ENCODE data around the gene C2CD4C.

The C2CD4C gene

DNA sequence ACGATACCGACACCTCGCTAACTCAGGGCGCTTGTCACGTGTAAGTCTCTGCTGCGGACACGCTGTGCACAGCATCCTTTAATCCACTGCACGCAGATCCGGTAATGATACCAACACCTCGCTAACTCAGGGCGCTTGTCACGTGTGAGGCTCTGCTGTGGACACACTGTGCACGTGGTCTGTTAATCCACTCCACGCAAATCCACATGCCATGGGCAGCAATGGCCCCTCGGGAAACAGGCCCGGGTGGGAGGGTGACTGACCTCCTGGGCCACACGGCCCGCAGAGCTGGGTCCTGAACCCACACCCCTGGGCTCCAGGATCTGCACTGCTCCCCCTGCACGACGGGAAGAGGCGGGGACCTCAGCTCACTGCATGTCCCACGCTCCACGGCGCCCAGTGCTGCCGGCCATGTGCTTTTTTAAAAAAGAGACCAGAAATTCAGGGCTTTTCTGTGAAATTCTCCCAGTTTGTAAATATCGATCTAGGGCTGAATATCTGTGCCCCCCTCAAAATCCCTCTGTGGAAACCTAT lies 35.8 kb upstream of the C2CD4C start:
- TF ChIP-seq POLR2A (IDR thresholded peaks at IDR 0.05; ENCODE audit: low read depth, low read length): no peak
- no peak for DNase-seq (ENCODE audit: insufficient read length, low spot score)
- FAIRE-seq: no peak

DNA sequence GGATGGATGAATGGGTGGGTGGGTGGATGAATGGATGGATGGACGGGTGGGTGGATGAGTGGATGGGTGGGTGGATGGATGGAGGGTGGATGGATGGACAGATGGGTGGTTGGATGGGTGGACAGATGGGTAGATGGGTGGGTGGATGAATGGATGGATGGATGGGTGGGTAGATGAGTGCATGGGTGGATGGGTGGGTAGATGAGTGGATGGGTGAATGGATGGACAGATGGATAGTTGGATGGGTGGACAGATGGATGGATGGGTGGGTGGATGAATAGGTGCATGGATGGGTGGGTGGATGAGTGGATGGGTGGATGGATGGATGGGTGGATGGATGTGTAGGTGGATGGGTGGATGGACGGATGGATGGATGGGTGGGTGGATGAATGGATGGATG lies 34.1 kb upstream of the C2CD4C start:
- FAIRE-seq (no peak), DNase-seq (ENCODE audit: insufficient read length, low spot score) (no peak)
- TF ChIP-seq POLR2A (IDR thresholded peaks at IDR 0.05; ENCODE audit: low read depth, low read length): no peak

DNA sequence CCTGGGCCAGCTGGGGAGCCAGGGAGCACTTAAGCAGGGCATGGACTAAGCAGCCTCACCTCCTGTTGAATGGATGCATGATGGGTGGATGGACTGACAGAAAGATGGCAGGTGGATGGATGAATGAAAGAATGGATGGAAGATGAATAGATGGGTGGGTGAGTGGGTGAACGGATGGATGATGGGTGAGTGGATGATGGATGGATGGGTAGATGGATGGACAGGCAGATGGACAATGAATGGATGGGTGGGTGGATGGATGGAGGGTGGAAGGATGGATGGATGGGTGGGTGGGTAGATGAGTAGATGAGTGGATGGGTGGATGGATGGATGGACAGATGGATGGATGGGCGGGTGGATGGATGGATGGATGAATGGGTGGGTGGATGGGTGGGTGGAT lies 33.1 kb upstream of the C2CD4C start:
- TF ChIP-seq POLR2A (IDR thresholded peaks at IDR 0.05; ENCODE audit: low read depth, low read length): no peak
- DNase-seq (ENCODE audit: insufficient read length, low spot score) (no peak), FAIRE-seq (no peak)

DNA sequence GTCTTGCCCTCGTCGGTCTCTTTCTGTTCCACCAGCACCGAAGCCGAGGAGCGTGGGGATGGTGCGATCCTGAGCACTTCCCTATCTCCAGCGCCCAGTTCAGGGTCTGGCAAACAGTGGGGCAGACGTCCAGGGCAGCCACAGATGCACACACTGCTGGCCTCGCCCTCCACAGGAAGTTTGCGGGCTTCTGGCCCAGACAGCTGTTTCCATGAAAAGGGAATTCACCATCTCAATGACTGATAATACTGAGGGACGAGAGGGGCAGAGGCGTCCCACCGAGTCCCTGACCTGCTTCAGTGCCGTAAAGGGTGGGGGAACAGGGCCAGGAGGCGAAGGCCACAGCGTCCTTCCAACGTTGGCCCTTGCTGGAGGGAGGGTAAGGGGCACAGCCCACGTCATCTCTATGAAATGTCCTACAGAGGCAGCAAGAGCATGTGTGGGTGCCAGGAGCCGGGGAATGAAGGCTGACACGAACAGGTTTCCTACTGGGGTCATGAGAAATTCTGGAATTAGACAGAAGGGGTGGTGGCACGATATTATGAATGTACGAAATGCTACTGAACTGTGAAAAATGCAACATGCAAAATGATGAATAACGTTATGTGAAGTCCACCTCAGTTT lies 32.4 kb upstream of the C2CD4C start:
- TF ChIP-seq POLR2A (IDR thresholded peaks at IDR 0.05; ENCODE audit: low read depth, low read length): no peak
- FAIRE-seq: no peak
- DNase-seq (ENCODE audit: insufficient read length, low spot score): no peak

DNA sequence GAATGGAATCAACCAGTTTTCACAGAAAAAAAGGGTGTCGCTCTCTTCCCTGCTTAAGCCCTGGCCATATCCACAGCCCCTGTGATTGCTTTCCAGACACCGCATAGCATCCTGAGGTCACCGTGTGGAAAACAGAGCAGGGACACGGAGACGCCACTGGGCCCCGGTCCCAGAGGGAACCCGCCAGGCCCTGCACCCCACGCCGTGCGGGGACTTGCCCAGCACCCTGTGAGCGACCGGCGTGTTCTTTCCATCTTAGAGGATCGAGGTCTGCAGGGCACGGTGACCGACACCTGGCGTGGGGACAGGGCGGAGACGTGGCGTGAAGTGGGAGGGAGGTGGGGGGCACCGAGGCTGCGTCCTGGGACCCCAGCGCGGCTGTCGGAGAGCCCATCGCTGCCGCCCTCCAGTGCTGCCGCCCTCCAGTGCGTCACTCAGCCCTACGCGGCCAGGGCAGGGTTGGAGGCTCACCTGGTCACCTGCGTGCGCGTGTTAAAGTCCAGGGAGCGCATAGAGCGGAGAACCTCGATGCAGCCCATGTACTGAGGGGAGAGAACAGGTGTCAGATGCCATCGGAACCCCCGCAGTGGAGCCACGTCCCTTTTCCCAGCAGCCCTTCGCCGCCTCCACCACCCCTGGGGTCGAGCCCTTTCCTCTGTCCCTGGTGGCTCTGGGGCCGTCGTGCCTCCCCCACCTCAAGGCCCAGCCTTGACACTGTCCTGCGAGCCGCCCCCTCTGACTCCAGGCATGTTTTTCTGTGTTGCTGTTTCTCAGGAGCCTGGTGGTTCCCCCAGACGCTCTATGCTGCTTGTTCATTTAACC lies 31.7 kb upstream of the C2CD4C start:
- TF ChIP-seq POLR2A (IDR thresholded peaks at IDR 0.05; ENCODE audit: low read depth, low read length): no peak
- no peak for FAIRE-seq
- DNase-seq (ENCODE audit: insufficient read length, low spot score): no peak

DNA sequence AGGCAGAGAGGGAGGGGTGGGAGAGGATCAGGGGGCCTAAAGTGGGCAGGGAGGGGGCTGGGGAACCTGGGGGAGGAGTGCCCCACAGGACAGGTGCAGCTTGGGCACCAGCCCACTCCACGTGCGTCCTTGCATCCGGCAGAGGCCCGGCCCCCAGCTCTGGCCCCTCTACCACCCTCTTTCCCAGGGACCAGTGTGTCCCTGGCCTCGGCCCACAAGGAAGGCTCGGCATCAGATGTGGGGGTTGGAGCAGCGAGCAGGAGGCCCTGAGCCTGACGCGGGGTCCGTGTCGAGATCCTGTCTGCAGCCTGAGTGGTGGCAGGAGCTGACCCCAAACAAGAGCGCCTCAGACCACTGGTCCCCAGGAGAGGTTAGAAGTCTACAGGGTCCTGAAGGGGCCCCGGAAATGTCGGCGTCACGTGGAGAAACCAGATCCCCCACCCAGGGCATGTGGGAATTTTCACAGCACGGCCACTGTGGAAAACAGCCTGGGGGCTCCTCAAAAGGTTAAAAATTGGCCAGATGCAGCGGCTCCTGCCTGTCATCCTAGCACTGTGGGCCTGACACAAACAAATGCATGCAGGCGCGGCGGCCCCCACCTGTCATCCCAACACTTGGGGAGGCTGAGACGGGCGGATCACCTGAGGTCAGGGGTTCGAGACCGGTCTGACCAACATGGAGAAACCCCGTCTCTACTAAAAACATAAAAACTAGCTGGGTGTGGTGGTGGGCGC lies 30.4 kb upstream of the C2CD4C start:
- DNase-seq (ENCODE audit: insufficient read length, low spot score): no peak
- TF ChIP-seq POLR2A (IDR thresholded peaks at IDR 0.05; ENCODE audit: low read depth, low read length): no peak
- FAIRE-seq: no peak

DNA sequence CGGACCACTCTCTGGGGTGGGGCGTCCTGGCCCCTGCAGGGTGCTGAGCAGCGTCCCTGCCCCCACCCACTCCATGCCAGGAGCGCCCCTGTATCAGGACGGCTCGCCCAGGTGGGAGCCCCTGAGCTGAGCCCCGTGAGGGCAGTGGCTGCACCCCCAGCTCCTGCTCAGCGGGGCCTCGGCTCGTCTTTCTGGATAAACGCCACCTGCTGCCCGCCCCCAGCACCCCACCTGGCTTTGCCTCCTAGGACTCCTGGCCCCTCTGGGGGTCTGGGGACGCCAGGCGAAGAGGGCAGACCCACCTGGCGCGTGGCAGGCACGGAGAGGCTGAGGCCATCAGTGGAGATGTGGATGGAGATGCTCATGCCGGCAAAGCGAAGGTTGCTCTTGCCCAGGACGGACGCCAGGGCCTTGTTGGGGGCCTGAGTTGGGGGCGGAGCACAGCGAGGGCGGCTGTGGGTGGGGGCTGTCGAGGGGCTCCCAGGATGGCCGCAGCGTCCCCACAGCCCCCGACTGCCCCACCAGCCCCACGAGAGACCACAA lies 29.5 kb upstream of the C2CD4C start:
- DNase-seq (ENCODE audit: insufficient read length, low spot score) (no peak), FAIRE-seq (no peak)
- no peak for TF ChIP-seq POLR2A (IDR thresholded peaks at IDR 0.05; ENCODE audit: low read depth, low read length)

DNA sequence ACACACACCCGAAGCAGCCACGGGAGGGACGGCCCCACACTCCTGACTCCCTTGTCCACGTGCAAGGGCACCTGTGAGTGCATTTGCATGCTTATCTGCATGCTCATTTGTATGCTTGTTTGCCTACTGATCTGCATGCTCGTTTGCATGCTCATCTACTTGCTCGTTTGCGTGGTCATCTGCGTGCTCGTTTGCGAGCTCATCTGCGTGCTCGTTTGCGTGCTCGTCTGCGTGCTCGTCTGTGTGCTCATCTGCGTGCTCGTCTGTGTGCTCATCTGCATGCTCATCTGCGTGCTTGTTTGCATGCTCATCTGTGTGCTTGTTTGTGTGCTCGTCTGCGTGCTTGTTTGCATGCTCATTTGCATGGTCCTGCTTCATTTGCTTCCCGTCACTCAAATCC lies 28.1 kb upstream of the C2CD4C start:
- DNase-seq (ENCODE audit: insufficient read length, low spot score) (no peak), FAIRE-seq (no peak)
- no peak for TF ChIP-seq POLR2A (IDR thresholded peaks at IDR 0.05; ENCODE audit: low read depth, low read length)

DNA sequence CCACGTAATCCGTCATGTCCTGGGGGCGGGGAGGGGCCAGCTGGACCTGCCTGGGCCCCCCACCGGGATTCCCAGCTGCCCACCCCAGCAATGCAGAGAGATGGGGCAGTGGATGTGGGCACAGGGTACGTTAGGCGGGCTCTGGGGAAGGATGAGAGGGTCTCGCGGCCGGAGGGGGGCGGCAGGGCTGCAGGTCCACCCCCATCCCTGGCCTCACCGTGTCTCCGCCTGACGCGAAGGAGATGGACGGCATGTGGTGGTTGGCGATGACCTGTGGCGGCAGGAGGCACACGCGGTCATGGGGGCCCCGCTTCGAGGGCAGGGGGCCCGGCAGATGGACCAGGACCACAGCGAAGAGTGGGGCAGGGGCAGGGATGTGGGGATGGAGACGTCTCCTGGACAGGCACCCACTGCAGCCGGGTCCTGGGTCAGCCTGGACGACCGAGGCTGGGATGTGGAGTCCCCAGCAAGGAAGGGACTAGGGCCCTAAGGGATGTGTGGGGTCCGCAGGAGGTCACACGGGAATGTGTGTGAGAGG lies 27.5 kb upstream of the C2CD4C start:
- TF ChIP-seq POLR2A (IDR thresholded peaks at IDR 0.05; ENCODE audit: low read depth, low read length): no peak
- no peak for DNase-seq (ENCODE audit: insufficient read length, low spot score)
- no peak for FAIRE-seq

DNA sequence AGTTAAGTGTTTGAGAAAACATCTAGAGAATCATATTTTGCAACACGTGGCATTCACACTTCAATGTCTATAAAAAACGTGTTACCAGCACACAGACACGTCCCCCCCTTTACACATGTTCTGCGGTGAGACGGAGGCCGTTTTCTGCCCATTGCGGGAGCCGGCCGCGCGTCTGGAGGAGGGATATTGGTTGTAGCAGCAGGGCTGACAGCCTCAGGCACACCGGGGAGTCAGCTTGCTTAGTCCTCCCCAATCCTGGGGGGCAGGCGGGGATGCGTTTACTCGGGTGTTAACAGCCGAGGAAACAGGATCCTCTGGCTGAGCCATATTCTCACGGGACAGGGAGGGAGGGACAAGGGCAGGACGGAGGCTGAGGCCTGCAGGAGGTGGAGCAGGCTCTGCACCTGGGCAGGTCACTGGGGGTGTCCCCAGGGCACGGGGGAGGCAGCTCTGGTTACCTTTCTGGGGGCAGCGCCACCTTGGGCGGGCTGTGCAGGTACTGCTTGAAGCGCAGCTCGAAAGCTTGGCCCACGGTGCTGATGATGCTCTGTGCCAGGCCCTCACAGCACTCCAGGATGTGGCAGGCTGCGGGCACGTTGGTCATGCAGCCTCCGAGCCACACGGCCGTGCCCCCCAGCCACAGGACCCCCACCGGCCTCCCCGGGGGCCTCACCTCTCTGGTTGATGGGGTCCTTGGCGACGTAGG lies 26.9 kb upstream of the C2CD4C start:
- FAIRE-seq (no peak), DNase-seq (ENCODE audit: insufficient read length, low spot score) (no peak)
- TF ChIP-seq POLR2A (IDR thresholded peaks at IDR 0.05; ENCODE audit: low read depth, low read length): no peak

DNA sequence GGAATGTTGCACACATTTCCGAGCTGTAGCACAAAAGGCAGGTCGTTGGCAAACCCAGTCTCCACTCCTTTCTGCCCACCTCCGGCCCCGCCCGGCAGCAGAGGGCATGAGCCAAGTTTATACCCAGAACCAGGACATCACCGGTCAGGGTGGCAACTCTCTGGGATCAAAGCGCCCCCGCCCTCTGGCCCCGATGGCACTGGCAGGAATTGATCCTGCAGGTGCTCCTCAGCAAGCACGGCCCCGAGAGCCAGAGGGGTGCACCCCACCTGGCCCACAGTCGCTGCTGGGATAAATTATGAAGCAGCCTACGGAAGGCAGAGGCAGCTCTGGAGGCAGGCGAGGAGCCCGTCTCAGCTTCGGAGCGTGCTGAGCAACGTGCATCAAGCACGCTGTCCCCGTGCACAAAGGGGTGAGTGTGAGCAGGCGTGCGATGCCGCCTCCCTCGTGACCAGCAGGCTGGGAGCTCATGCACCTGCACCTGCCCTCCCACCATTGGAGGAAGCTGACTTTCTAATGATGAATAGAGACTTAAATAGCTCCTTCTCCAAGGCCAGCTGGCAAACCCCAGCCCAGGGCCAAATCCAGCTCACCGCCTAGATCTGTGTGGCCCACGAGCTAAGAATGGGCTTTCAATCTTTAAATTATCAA lies 26.2 kb upstream of the C2CD4C start:
- FAIRE-seq (no peak), DNase-seq (ENCODE audit: insufficient read length, low spot score) (no peak)
- no peak for TF ChIP-seq POLR2A (IDR thresholded peaks at IDR 0.05; ENCODE audit: low read depth, low read length)

DNA sequence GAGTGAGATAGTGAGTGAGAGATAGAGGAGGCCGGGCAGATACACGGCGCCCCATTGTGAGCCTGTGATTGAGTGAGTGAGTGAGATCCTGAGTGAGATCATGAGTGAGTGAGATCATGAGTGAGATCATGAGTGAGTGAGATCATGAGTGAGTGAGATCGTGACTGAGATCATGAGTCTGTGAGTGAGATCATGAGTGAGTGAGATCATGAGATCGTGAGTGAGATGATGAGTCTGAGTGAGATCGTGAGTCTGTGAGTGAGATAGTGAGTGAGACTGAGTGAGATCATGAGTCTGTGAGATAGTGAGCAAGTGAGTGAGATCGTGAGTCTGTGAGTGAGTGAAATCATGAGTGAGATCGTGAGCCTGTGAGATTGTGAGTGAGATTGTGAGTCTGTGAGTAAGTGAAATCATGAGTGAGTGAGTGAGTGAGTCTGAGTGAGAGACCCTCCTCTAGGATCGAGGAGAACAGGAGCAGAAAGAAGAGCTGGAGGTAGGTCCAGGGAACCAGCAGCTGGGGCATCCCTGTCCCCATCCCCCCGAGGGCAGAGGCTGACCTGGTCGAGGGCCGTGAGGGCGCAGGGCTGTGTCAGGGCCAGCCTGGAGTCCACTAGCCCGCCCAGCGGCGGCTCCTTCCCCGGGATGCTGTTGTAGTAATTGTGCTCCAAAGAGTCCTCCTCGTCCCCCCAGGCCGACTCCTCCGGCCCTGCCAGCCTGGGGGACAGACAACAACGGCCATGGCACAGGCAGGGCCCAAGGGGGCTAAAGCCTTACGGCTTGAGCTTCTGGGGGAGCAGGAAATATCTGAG lies 25.4 kb upstream of the C2CD4C start:
- no peak for FAIRE-seq
- DNase-seq (ENCODE audit: insufficient read length, low spot score): no peak
- no peak for TF ChIP-seq POLR2A (IDR thresholded peaks at IDR 0.05; ENCODE audit: low read depth, low read length)
